ENCODE results near the gene CES3.
"Not testable (repeated sequence)": the region's sequence is repeated elsewhere in the genome, so short reads cannot be mapped to it uniquely, and the experiment has no call there.

The CES3 gene

GRCh38 chr16:66947302-66948065 is 13.6 kb upstream of the CES3 start:
- DNase-seq: peak; percentile 94

- DNase-seq: peak; percentile 71
Measured at GRCh38 chr16:66948134-66948836, 12.8 kb upstream of the CES3 start.

- no peak for DNase-seq
Measured at GRCh38 chr16:66948837-66949225, 12.2 kb upstream of the CES3 start.

- DNase-seq: no peak
Measured at GRCh38 chr16:66949472-66949871, 11.6 kb upstream of the CES3 start.

GRCh38 chr16:66950437-66950836 is 10.6 kb upstream of the CES3 start:
- DNase-seq: no peak

- DNase-seq: no peak
Measured at GRCh38 chr16:66950971-66951790, 9.9 kb upstream of the CES3 start.

GRCh38 chr16:66952430-66953110 is 8.5 kb upstream of the CES3 start:
- DNase-seq: no peak

- DNase-seq: no peak
Measured at GRCh38 chr16:66953462-66954096, 7.5 kb upstream of the CES3 start.

GRCh38 chr16:66954097-66954659 is 6.9 kb upstream of the CES3 start:
- peak; percentile 89 for DNase-seq

- not testable (repeated sequence) for DNase-seq
Measured at GRCh38 chr16:66955363-66956153, 5.5 kb upstream of the CES3 start.

- not testable (repeated sequence) for DNase-seq
Measured at GRCh38 chr16:66956154-66956457, 5.0 kb upstream of the CES3 start.

GRCh38 chr16:66958857-66959703 is 2.0 kb upstream of the CES3 start:
- DNase-seq: no peak

- DNase-seq: no peak
Measured at GRCh38 chr16:66959704-66960161, 1.3 kb upstream of the CES3 start.

GRCh38 chr16:66960270-66960669 is 796 bp upstream of the CES3 start:
- DNase-seq: no peak

- DNase-seq: no peak
Measured at GRCh38 chr16:66961914-66962313, 848 bp downstream of the CES3 start.

- no peak for DNase-seq
Measured at GRCh38 chr16:66964049-66964448, 3.0 kb downstream of the CES3 start.

GRCh38 chr16:66968847-66969246 is 7.8 kb downstream of the CES3 start:
- DNase-seq: no peak

- DNase-seq: no peak
Measured at GRCh38 chr16:66970775-66971720, 10.0 kb downstream of the CES3 start.

- DNase-seq: no peak
Measured at GRCh38 chr16:66972983-66973382, 11.9 kb downstream of the CES3 start.

Data from activated CD8-positive, alpha-beta memory T cell treated with anti-CD3 and anti-CD28 coated beads for 24 hours (primary cell).